BLaER1 (cell line): Measurements from ENCODE around the gene CDH15.

Source experiments
- H3K27ac ChIP-seq: shearing (Covaris generic); formaldehyde crosslinking; 2 replicates; pipeline ENCODE4 v1.8.1; 2022
- H3K27me3 ChIP-seq: shearing (Covaris generic); formaldehyde crosslinking; 2 replicates; pipeline ENCODE4 v1.8.1; 2022
- H3K36me3 ChIP-seq: shearing (Covaris generic); formaldehyde crosslinking; 2 replicates; pipeline ENCODE4 v1.8.1; 2022
- H3K4me1 ChIP-seq: shearing (Covaris generic); formaldehyde crosslinking; 2 replicates; pipeline ENCODE4 v1.8.1; 2022
- H3K4me2 ChIP-seq: shearing (Covaris generic); formaldehyde crosslinking; 2 replicates; pipeline ENCODE4 v1.8.1; 2022
- H3K4me3 ChIP-seq: shearing (Covaris generic); formaldehyde crosslinking; 2 replicates; pipeline ENCODE4 v1.8.1; 2022
- H3K9ac ChIP-seq: shearing (Covaris generic); formaldehyde crosslinking; 2 replicates; pipeline ENCODE4 v1.8.1; 2022
- H3K9me3 ChIP-seq: shearing (Covaris generic); formaldehyde crosslinking; 2 replicates; pipeline ENCODE4 v1.8.1; 2022
- H4K20me1 ChIP-seq: shearing (Covaris generic); formaldehyde crosslinking; 2 replicates; pipeline ENCODE4 v1.8.1; 2022
- Cebpa-rat ChIP-seq: shearing (Covaris generic); IDR thresholded peaks from 2 replicates; pipeline ENCODE4 v1.8.1; 2022

Gene CDH15

DNA sequence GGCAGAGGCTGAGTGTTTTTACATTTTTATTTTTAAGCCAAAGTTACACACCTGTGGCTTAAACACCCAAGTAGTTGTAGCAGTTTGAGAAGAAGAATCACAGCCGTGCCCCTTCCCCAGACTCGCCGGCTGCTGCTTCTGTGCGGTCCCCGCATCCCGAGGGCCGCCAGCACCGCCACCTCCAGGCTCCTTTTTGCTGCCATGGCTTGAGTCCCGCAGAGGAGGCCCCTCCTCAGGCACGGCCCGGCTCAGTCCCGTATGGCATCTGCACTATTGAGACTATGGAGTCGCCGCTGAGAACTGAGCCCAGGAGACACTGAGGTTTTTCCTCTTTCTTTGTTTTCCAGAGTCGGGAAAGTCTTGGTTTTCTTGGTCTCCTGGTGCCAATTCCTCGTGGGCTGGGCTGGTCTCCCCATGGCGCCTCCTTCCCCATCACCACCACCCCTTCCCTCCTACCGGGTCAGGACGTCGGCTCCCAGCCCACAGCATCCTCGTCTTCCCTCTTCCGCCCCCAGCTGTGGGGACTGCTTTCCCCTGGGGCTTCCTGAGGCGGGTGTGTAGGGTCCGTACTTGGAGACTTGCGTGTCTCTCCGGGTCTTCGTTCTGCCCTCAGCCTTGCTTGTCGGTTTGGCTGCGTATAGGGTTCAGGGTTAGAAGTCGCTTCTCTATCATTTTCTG lies 32.6 kb upstream of the CDH15 start:
- Histone ChIP-seq H3K4me1 (no peaks in the 10 kb centered on the region), H3K4me2 (no peak overlapping the region), H4K20me1 (peaks cover 21% of the 10 kb centered on the region; the same call in 1 of the 2 replicates), H3K9me3 (no peaks in the 10 kb centered on the region), H3K4me3 (no peak overlapping the region), H3K27ac (0 out of 2 replicates have a peak overlapping the region, but pooled peaks have one; percentile 2), H3K27me3 (no peaks in the 10 kb centered on the region), H3K36me3 (peaks cover 99% of the 10 kb centered on the region), H3K9ac (no peak overlapping the region)
- no peak for TF ChIP-seq Cebpa-rat

DNA sequence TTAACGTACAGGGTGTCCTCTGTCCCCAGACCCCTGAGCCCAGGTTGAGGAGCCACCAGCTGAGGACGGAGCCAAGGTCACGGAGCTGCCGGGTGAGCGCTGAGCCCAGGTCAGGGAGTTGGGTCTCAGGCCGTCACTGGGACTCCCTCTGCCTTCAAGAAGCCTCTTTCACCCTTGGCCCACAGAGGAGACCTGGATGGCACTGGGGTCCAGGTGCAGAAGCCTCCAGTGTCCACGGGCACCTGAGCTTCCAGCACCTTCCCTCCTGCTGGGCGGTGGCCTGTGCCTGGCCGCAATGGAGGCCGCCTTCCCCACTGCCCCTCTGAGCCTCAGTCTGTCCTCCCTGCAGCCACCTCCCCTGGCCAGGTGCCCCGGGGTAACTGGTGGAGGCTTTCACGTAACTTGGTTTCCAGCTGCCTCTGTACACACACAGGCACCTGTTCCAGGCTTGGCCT lies 31.6 kb upstream of the CDH15 start:
- H4K20me1 ChIP-seq, result peaks cover 21% of the 10 kb centered on the region; the same call in 1 of the 2 replicates
- H3K36me3 ChIP-seq, result peaks cover 99% of the 10 kb centered on the region
- TF ChIP-seq Cebpa-rat, result no peak
- no peaks in the 10 kb centered on the region for H3K9me3 ChIP-seq
- no peak overlapping the region for H3K4me2 ChIP-seq
- H3K27ac ChIP-seq, result no peak overlapping the region
- no peaks in the 10 kb centered on the region for H3K27me3 ChIP-seq
- H3K4me3 ChIP-seq, result no peak overlapping the region
- H3K9ac ChIP-seq, result no peak overlapping the region
- no peaks in the 10 kb centered on the region for H3K4me1 ChIP-seq

DNA sequence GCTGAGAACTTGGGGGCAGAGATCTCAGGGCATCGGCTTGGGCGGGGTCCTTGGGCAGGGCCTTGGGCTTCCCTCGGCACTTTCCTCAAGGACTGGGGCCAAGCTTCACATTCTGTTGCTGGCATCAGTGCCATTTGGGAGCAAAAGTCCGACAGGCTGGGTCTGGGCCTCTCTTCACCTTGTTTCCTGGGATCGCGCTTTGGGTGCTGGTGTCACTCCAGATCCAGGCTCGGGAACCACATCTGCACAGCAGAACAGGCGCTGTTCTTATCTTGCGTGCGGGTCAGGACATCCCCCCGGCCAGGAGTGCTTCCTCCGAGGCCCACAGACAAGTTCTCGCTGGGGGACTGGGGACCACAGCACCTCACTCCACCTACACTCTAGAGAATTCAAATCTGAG lies 31.1 kb upstream of the CDH15 start:
- Histone ChIP-seq H3K36me3 (peaks cover 99% of the 10 kb centered on the region), H3K27ac (no peak overlapping the region), H4K20me1 (peaks cover 21% of the 10 kb centered on the region; the same call in 1 of the 2 replicates), H3K9ac (no peak overlapping the region), H3K9me3 (peaks cover 2% of the 10 kb centered on the region), H3K4me3 (no peak overlapping the region), H3K4me1 (no peaks in the 10 kb centered on the region), H3K4me2 (no peak overlapping the region), H3K27me3 (no peaks in the 10 kb centered on the region)
- TF ChIP-seq Cebpa-rat, result no peak

DNA sequence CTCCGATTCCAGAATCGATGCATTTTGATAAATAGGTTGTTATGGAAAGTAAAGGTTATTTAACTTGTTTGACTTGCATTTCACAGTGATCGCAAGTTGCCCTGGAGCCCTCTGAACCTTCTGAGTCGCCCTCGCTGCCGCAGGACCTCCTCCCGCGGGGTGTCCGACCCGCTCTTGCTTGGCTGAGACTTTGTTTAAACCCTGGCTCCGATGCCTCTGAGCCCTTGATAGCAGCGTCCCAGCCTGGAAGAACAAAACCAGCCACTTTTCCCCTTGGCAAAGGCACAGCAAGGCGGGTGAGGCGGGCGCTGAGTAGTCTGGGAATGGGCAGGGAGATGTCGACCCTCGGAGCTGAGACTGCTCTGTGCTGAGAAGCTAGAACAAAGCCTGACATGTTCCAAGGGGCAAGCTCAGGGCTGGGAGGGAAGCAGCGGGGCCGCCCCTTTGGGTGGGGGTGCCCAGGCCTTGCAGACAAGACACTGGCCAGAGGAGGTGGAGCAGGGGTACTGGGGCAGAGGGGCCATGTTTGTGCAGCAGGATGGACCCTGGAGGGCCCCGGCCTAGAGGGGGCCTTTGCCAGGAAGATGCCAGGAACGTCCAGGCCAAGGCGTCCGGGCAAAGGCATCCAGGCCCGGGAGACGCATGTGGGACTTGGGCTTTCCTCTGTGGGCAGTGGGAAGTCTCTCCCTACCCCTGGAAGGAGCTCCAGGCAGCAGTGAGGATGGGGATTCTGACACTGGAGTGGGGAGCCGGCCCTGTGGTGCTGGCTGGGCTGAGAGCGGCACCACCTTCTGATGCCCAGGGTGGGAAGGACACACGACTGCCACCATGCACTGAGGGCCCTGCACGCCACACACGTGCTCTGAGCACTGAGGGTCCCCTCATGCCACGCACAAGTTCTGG lies 30.3 kb upstream of the CDH15 start:
- Histone ChIP-seq H3K36me3 (peaks cover 99% of the 10 kb centered on the region), H3K4me1 (no peaks in the 10 kb centered on the region), H3K9me3 (peaks cover 9% of the 10 kb centered on the region), H3K4me3 (no peak overlapping the region), H3K4me2 (no peak overlapping the region), H3K9ac (no peak overlapping the region), H3K27ac (no peak overlapping the region), H3K27me3 (no peaks in the 10 kb centered on the region), H4K20me1 (peaks cover 21% of the 10 kb centered on the region; the same call in 1 of the 2 replicates)
- no peak for TF ChIP-seq Cebpa-rat

DNA sequence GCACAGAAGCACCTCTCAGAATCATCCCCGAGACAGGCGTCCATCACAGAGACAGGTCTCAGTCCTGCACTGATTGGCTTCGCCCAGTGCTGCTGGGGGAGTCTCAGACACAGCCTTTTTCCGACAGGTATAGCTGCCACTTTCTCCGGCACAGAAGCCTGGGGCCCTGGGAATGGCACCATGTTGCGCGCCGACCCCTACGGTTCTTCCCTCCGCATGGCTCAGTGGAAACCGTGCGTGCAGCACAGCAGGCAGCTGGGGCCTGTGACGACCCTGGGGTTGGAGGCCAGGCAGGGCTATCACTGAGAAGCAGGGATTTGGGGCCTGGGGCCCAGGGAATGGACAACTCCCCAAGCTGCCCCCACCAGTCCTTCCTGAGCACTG lies 29.7 kb upstream of the CDH15 start:
- no peak overlapping the region for H3K4me3 ChIP-seq
- H3K36me3 ChIP-seq, result peaks cover 99% of the 10 kb centered on the region

DNA sequence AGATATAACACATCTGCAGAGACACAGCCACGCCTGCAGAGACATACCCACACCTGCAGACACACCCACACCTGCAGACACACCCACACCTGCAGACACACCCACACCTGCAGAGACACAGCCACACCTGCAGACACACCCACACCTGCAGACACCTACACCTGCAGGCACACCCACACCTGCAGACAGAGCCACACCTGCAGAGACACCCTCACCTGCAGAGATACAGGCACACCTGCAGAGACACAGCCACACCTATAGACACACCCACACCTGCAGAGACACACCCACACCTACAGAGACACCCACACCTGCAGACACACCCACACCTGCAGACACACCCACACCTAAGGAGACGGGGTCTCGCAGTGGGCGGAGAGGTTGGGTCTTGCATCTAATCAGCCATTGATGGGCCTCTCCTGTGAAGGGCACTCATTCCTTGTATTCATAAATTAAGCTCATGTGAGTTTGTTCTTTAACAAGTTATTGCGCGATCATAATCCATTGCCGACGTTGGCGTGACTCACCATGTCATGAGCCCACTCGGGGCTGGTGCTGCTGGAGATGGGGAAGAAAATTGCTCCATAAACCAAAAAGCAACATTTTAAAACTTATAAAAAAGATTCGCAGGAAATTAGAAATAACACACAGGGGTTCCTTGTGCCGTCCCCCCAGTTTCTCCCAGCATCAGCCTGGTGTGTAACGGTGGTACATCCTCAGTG lies 28.9 kb upstream of the CDH15 start:
- Histone ChIP-seq H4K20me1 (peaks cover 21% of the 10 kb centered on the region; the same call in 1 of the 2 replicates), H3K27me3 (no peaks in the 10 kb centered on the region), H3K36me3 (peaks cover 95% of the 10 kb centered on the region), H3K4me3 (no peak overlapping the region), H3K4me1 (no peaks in the 10 kb centered on the region), H3K4me2 (no peak overlapping the region), H3K9ac (no peak overlapping the region), H3K27ac (no peak overlapping the region), H3K9me3 (peaks cover 20% of the 10 kb centered on the region)
- no peak for TF ChIP-seq Cebpa-rat

More for the DNA sequence above, 29.7 kb upstream of the CDH15 start:
- Histone ChIP-seq H3K9me3 (peaks cover 16% of the 10 kb centered on the region), H4K20me1 (peaks cover 21% of the 10 kb centered on the region; the same call in 1 of the 2 replicates), H3K27ac (no peak overlapping the region), H3K27me3 (no peaks in the 10 kb centered on the region), H3K4me2 (no peak overlapping the region), H3K4me1 (no peaks in the 10 kb centered on the region), H3K9ac (no peak overlapping the region)
- no peak for TF ChIP-seq Cebpa-rat

DNA sequence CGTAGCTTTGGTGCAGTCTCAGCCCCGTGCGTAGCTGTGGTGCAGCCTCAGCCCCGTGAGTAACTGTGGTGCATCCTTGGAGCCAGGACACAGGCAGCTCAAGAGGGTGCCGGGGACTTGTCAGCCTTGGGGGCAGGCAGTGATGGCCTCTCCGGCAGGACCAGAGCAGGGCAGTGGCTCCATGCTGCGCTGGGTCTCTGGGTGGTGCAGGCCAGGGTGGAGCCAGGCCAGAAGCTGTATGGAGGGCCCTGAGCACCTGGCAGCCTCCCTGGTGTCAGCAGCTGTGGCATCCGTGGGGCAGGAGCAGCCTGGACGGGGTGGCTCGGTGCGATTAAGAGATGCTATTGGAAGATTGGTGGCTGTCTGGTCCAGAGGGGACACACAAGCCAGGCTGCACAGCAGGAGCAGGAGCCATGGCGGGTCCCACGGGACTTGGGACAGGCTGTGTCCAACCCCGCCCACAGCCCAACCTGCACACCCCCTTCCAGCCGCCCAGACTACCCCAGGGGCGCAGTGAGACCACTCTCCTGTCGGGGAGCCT lies 28.3 kb upstream of the CDH15 start:
- Histone ChIP-seq H3K27me3 (no peaks in the 10 kb centered on the region), H3K9ac (no peak overlapping the region), H4K20me1 (peaks cover 16% of the 10 kb centered on the region; the same call in 1 of the 2 replicates), H3K36me3 (peaks cover 95% of the 10 kb centered on the region), H3K4me1 (no peaks in the 10 kb centered on the region), H3K4me2 (no peak overlapping the region), H3K27ac (no peak overlapping the region), H3K9me3 (peaks cover 26% of the 10 kb centered on the region), H3K4me3 (no peak overlapping the region)
- no peak for TF ChIP-seq Cebpa-rat

DNA sequence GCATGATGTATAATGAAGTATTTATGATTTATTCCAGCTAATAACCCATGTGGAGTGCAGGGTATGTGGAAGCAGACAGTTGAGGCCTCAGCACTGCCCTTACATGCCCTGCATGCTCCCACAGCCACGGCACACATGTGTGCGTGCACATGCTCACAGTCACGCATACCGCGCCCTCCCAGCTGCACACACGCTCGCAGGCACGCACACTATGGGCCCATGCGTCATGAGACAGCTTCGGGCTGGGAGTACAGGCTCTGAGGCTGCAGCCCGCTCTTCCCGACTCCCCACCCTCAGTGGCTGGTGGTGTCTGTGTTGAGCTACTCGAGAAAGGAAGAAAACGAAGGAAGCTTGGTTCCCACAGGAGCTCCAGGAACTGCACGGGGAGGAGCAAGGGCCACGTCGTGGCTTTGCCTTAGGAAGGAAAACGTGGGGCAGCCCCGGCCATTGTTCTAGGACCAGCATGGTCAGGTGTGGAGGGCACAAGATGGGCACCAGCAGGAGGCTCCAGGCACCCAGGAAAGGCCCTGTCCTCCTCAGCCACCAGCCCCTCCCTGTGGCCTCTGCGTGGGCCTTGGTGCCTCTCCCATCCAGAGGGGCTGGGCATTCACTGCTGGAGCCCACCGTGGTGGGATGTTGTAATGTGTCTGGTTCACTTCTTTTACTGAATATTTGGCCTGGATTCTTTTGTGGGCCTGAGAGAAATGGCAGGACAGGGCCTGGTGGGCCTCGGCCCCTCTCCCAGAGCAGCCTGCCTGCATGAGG lies 27.5 kb upstream of the CDH15 start:
- Histone ChIP-seq H3K4me3 (no peak overlapping the region), H3K9ac (0 out of 2 replicates have a peak overlapping the region, but pooled peaks have one; percentile 15), H3K4me2 (no peak overlapping the region), H3K27me3 (no peaks in the 10 kb centered on the region), H3K4me1 (no peaks in the 10 kb centered on the region), H3K27ac (no peak overlapping the region), H3K36me3 (peaks cover 95% of the 10 kb centered on the region), H4K20me1 (0 out of 2 replicates have a peak, but pooled peaks cover 8% of the 10 kb centered on the region), H3K9me3 (peaks cover 34% of the 10 kb centered on the region)
- no peak for TF ChIP-seq Cebpa-rat
